Neuronal stem cell (in vitro differentiated cells): ENCODE results near the gene RGL2.

Experiments used
- DNase-seq: peaks from one replicate; pipeline ENCODE4 v3.0.0-alpha.2; 2013; ENCODE audit warnings: low spot score
- H2AFZ ChIP-seq: one replicate; pipeline ENCODE4 v1.6.1; 2013; ENCODE audit warnings: mild to moderate bottlenecking, low read length, inconsistent platforms
- H2AK5ac ChIP-seq: 2 replicates; pipeline ENCODE4 v1.6.1; 2013; ENCODE audit warnings: low read depth, mild to moderate bottlenecking, inconsistent platforms, low read length, moderate library complexity, mixed read lengths
- H2BK120ac ChIP-seq: 2 replicates; pipeline ENCODE4 v1.6.1; 2013; ENCODE audit warnings: low read depth, mild to moderate bottlenecking, inconsistent platforms, low read length, moderate library complexity, mixed read lengths
- H2BK12ac ChIP-seq: one replicate; pipeline ENCODE4 v1.6.1; 2013; ENCODE audit warnings: low read length, inconsistent platforms
- H2BK15ac ChIP-seq: 2 replicates; pipeline ENCODE4 v1.6.1; 2013; ENCODE audit warnings: mild to moderate bottlenecking, low read length, inconsistent platforms, mixed read lengths
- H2BK5ac ChIP-seq: one replicate; pipeline ENCODE4 v1.6.1; 2013; ENCODE audit warnings: inconsistent platforms, mild to moderate bottlenecking, low read length, moderate library complexity
- H3K14ac ChIP-seq: one replicate; pipeline ENCODE4 v1.6.1; 2013; ENCODE audit warnings: low read length, inconsistent platforms
- H3K18ac ChIP-seq: 2 replicates; pipeline ENCODE4 v1.6.1; 2013; ENCODE audit warnings: low read length, inconsistent platforms
- H3K23ac ChIP-seq: 2 replicates; pipeline ENCODE4 v1.6.1; 2013; ENCODE audit warnings: low read depth, mild to moderate bottlenecking, mixed read lengths, low read length, inconsistent platforms; ENCODE audit not compliant: poor library complexity
- H3K27ac ChIP-seq: replicated peaks from 3 replicates; pipeline ENCODE4 v1.5.1; 2013; ENCODE audit warnings: low read length, inconsistent platforms
- H3K27me3 ChIP-seq, 3 experiments: 2 replicates each; pipeline ENCODE4 v1.6.1; 2013; ENCODE audit warnings: low read length in 3 of 3, mild to moderate bottlenecking in 2 of 3, inconsistent platforms in 1 of 3, low read depth in 1 of 3, mixed read lengths in 1 of 3, moderate library complexity in 1 of 3; ENCODE audit not compliant: control insufficient read depth in 3 of 3, insufficient read depth in 3 of 3
- H3K36me3 ChIP-seq, 2 donors: replicated peaks in 1 of 2; 2 replicates each; pipeline ENCODE4 v1.6.1; 2013; ENCODE audit warnings: low read length in 2 of 2; ENCODE audit not compliant: control insufficient read depth in 2 of 2, insufficient read depth in 2 of 2
- H3K4ac ChIP-seq: 2 replicates; pipeline ENCODE4 v1.6.1; 2013; ENCODE audit warnings: inconsistent platforms, mild to moderate bottlenecking, low read length, moderate library complexity
- H3K4me1 ChIP-seq, 2 donors: 1 replicate in 1 of 2; 2 replicates in 1 of 2; pipeline ENCODE4 v1.6.1; 2013; ENCODE audit warnings: low read length in 2 of 2, low read depth in 1 of 2; ENCODE audit not compliant: control insufficient read depth in 2 of 2, insufficient read depth in 1 of 2
- H3K4me2 ChIP-seq: one replicate; pipeline ENCODE4 v1.6.1; 2013; ENCODE audit warnings: mild to moderate bottlenecking, low read length, inconsistent platforms; ENCODE audit not compliant: insufficient read depth, poor library complexity, severe bottlenecking
- H3K4me3 ChIP-seq, 2 donors: 2 replicates each; pipeline ENCODE4 v1.5.1; 2013; ENCODE audit warnings: low read length in 2 of 2, mild to moderate bottlenecking in 2 of 2, inconsistent platforms in 1 of 2, moderate library complexity in 1 of 2
- H3K79me1 ChIP-seq: one replicate; pipeline ENCODE4 v1.6.1; 2013; ENCODE audit warnings: low read depth, mild to moderate bottlenecking, inconsistent platforms, low read length, moderate library complexity
- H3K9ac ChIP-seq: one replicate; pipeline ENCODE4 v1.6.1; 2013; ENCODE audit warnings: mild to moderate bottlenecking, low read depth, low read length, inconsistent platforms; ENCODE audit not compliant: poor library complexity
- H3K9me3 ChIP-seq, 2 donors: replicated peaks in 1 of 2; 2 replicates each; pipeline versions ENCODE3 to v1.6.1; 2013; ENCODE audit warnings: low read length in 2 of 2, mild to moderate bottlenecking in 2 of 2, inconsistent platforms in 1 of 2, low read depth in 1 of 2, mixed read lengths in 1 of 2, moderate library complexity in 1 of 2; ENCODE audit not compliant: control insufficient read depth in 2 of 2, insufficient read depth in 1 of 2
- H4K8ac ChIP-seq: one replicate; pipeline ENCODE4 v1.6.1; 2013; ENCODE audit warnings: low read depth, mild to moderate bottlenecking, inconsistent platforms, low read length, moderate library complexity
- H4K91ac ChIP-seq: one replicate; pipeline ENCODE4 v1.6.1; 2013; ENCODE audit warnings: low read length, low read depth, mild to moderate bottlenecking, inconsistent platforms; ENCODE audit not compliant: poor library complexity
- WGBS, 2 donors: extraction: QIAGEN DNeasy Blood & Tissue Kit; methylation state at CpG; one replicate each; pipeline ENCODE4 v1.1.7; 2013; ENCODE audit warnings: missing lambda C conversion rate in 2 of 2, mixed read lengths in 1 of 2; ENCODE audit not compliant: insufficient read length in 2 of 2, insufficient replicate concordance in 1 of 2; ENCODE audit errors: extremely low coverage in 2 of 2; 5-methylcytosine and 5-hydroxymethylcytosine counted together

RGL2 gene

DNA sequence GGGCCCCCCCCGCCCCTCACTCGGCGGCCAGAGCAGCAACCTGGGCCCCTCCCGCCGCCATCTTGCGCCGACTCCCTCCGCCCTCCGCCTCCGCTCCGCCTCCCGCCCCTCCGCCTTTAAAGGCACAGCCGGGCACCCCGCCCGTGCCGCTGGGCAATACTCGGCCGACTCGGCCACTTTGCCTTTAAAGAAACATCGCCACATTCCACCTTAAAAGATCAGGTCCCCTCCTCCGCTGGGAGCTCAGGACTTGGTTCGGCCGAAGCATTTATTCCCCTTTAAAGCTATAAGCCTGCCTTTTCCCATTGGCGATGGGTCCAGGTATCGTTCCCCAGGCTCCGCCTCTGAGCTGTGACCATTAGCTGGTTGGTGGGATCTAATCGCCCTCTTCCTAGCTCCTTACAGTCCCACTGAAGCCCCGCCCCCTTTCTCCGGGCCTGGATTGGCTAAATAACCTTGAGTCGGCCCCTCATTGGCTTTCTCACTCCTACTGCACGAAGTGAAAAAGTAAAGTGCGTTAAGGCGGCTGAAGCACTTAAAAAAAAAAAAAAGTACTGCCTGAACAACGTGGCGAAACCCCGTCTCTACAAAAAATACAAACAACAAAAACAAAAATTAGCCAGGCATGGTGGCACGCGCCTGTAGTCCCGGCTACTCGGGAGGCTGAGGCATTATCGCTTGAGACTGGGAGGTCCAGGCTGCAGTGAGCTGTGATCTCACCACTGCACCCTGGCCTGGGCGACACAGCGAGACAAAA is 19.1 kb upstream of the RGL2 start, which contains the start of gene ZBTB22:
TSS of gene ZBTB22 (minus strand) at position 76 of the 757 bp plus-strand sequence. CDS start 828 bp downstream, outside the sequence.
- no CpG with 5 or more reads among the region's 44 CpGs for WGBS, 2 donors
- H3K4me1 ChIP-seq = peaks cover 23 to 39% of the 10 kb centered on the region in 2 donors

DNA sequence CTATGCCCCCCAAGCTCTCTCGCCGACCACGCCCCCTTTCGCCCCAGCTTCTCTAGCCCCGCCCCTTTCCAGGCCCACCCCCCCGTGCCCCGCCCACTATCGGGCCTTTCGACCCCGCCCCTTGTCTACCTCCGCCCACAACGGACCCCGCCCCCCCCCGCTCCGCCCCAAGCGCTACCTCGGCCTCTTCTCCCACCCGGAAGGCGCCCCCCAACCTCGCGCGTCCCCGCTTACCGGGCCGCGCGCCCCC is 18.6 kb upstream of the RGL2 start:
- Histone ChIP-seq H3K4me2 (peak overlapping the region; percentile 43), H3K27me3 (peaks cover 0 to 9% (median 0%) of the 10 kb centered on the region in 3 experiments), H2BK15ac (no peak overlapping the region), H2BK120ac (no peak overlapping the region), H3K9ac (no peak overlapping the region), H3K14ac (no peak overlapping the region), H2AFZ (peak overlapping the region; percentile 75), H3K36me3 (peaks cover 30 to 50% of the 10 kb centered on the region in 2 donors), H2BK5ac (no peak overlapping the region), H4K91ac (no peak overlapping the region), H3K4me3 (peak overlapping the region; percentile 53 to 59), H3K4ac (no peak overlapping the region), H3K18ac (no peak overlapping the region), H3K79me1 (peaks cover 10% of the 10 kb centered on the region), H4K8ac (no peak overlapping the region), H3K23ac (no peak overlapping the region), H3K9me3 (no peaks in the 10 kb centered on the region), H3K27ac (peak overlapping the region; percentile 95), H2AK5ac (no peak overlapping the region), H2BK12ac (no peak overlapping the region), H3K4me1 (peaks cover 26 to 41% of the 10 kb centered on the region in 2 donors)
- WGBS, 2 donors = no CpG with 5 or more reads among the region's 27 CpGs
- DNase-seq = no peak

More for the DNA sequence above, 19.1 kb upstream of the RGL2 start, which contains the start of gene ZBTB22:
- H4K91ac ChIP-seq = no peak within 1 kb of the TSS
- H4K8ac ChIP-seq = no peak within 1 kb of the TSS
- H2AK5ac ChIP-seq = peak within 1 kb of the TSS; percentile 19
- no peak within 1 kb of the TSS for H3K4ac ChIP-seq
- H2AFZ ChIP-seq = peak within 1 kb of the TSS; percentile 75
- H3K14ac ChIP-seq = no peak within 1 kb of the TSS
- H3K27ac ChIP-seq = peak within 1 kb of the TSS; percentile 95
- H3K27me3 ChIP-seq = peaks cover 0 to 6% (median 0%) of the 10 kb centered on the region in 3 experiments
- H2BK12ac ChIP-seq = no peak within 1 kb of the TSS
- peak within 1 kb of the TSS; percentile 66 for H3K18ac ChIP-seq
- peaks cover 10% of the 10 kb centered on the region for H3K79me1 ChIP-seq
- no peak within 1 kb of the TSS for H2BK120ac ChIP-seq
- peaks cover 30 to 50% of the 10 kb centered on the region in 2 donors for H3K36me3 ChIP-seq
- H3K9ac ChIP-seq = peak within 1 kb of the TSS; percentile 63
- peak within 1 kb of the TSS; percentile 53 to 87 for H3K4me3 ChIP-seq
- H2BK5ac ChIP-seq = no peak within 1 kb of the TSS
- DNase-seq = peak; percentile 100
- H3K9me3 ChIP-seq = no peaks in the 10 kb centered on the region
- H3K23ac ChIP-seq = peak within 1 kb of the TSS; percentile 19
- peak within 1 kb of the TSS; percentile 16 for H2BK15ac ChIP-seq
- H3K4me2 ChIP-seq = peak within 1 kb of the TSS; percentile 70

- H3K4me2 ChIP-seq = peak overlapping the region; percentile 43
- DNase-seq = no peak
- peaks cover 30 to 50% of the 10 kb centered on the region in 2 donors for H3K36me3 ChIP-seq
- H3K27me3 ChIP-seq = peaks cover 0 to 14% (median 0%) of the 10 kb centered on the region in 3 experiments
- H2BK120ac ChIP-seq = no peak overlapping the region
- no peak overlapping the region for H4K8ac ChIP-seq
- H3K79me1 ChIP-seq = peaks cover 7% of the 10 kb centered on the region
- peaks cover 28 to 42% of the 10 kb centered on the region in 2 donors for H3K4me1 ChIP-seq
- H2BK12ac ChIP-seq = no peak overlapping the region
- no peak overlapping the region for H3K4ac ChIP-seq
- no peak overlapping the region for H3K14ac ChIP-seq
- no peak overlapping the region for H3K18ac ChIP-seq
- no peak overlapping the region for H3K9ac ChIP-seq
- H3K27ac ChIP-seq = no peak overlapping the region
- no peak overlapping the region for H4K91ac ChIP-seq
- no peaks in the 10 kb centered on the region for H3K9me3 ChIP-seq
- H3K23ac ChIP-seq = peak overlapping the region; percentile 32
- peak overlapping the region; percentile 16 for H2BK15ac ChIP-seq
- no CpG with 5 or more reads among the region's 19 CpGs for WGBS, 2 donors
- no peak overlapping the region for H2AFZ ChIP-seq
- H2AK5ac ChIP-seq = peak overlapping the region; percentile 19
- peak overlapping the region; percentile 53 to 59 for H3K4me3 ChIP-seq
- no peak overlapping the region for H2BK5ac ChIP-seq
Measured at GRCh38 chr6:33316603-33317418, 18.1 kb upstream of the RGL2 start.
